RWPE2 (cell line): ENCODE results near the gene ACSL1.
A peak's percentile ranks its signal among the peaks of the same experiment; 100 is the strongest.

Experiments
- ATAC-seq: fragments of 200-7000 bp; cut with Tn5 transposase; 3 replicates; pipeline ENCODE4 v1.9.1; 2021; ENCODE audit warnings: low read depth
- DNase-seq: peaks from one replicate; pipeline ENCODE4 v3.0.0-alpha.2; 2020; ENCODE audit warnings: low spot score
- H3K27ac ChIP-seq: fragments of 450-650 bp; 2 replicates; pipeline ENCODE4 v1.5.1; 2017; ENCODE audit warnings: mild to moderate bottlenecking; ENCODE audit not compliant: poor library complexity, severe bottlenecking
- H3K27me3 ChIP-seq: fragments of 250-450 bp; sonication (Bioruptor Pico); 2 replicates; pipeline ENCODE4 v1.5.1; 2021; ENCODE audit warnings: mild to moderate bottlenecking, moderate library complexity; ENCODE audit not compliant: insufficient read depth, poor library complexity, severe bottlenecking
- H3K36me3 ChIP-seq: fragments of 250-450 bp; sonication (Bioruptor Pico); 2 replicates; pipeline ENCODE4 v1.5.1; 2020; ENCODE audit warnings: low read depth, mild to moderate bottlenecking, moderate library complexity
- H3K4me1 ChIP-seq: fragments of 250-450 bp; sonication (Bioruptor Pico); 2 replicates; pipeline ENCODE4 v1.5.1; 2021; ENCODE audit warnings: mild to moderate bottlenecking, moderate library complexity; ENCODE audit not compliant: insufficient read depth, poor library complexity, severe bottlenecking
- H3K4me3 ChIP-seq: fragments of 250-450 bp; sonication (Bioruptor Pico); 2 replicates; pipeline ENCODE4 v1.5.1; 2021; ENCODE audit warnings: mild to moderate bottlenecking, moderate library complexity; ENCODE audit not compliant: severe bottlenecking
- H3K9me3 ChIP-seq: fragments of 250-450 bp; sonication (Bioruptor Pico); 2 replicates; pipeline ENCODE4 v1.5.1; 2021; ENCODE audit warnings: mild to moderate bottlenecking, moderate library complexity; ENCODE audit not compliant: severe bottlenecking
- TF ChIP-seq, protein P1 (sequence below): fragments of 450-650 bp; IDR thresholded peaks from one replicate; pipeline ENCODE4 v1.5.1; 2017; ENCODE audit warnings: mild to moderate bottlenecking, moderate library complexity; ENCODE audit not compliant: poor library complexity, severe bottlenecking

The ACSL1 gene

DNA sequence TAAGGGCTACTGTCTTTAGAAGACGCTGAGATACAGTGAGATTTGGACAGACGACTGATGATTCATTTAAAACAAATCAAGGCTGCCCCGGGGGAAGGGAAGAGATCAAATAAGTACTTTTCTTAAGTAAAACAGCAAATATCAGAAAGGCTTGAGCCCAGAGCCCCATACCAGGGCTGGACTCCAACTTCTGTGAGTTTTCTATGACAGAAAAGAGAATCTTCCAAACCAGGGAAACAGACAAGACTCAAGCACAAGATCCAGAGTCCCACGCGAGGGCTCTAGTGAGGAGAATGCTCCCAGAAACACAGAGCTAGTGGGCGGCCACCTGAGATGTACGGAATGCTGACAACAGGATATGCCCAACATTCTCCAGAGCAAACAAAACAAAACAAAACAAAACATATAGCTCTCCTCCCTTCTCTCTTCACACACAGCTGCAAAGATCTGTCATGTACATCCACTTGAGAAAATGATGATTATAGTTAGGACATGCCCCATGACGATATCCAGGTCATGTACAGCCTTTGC is 13.1 kb downstream of the ACSL1 start:
- H3K4me3 ChIP-seq: no peak overlapping the region
- TF ChIP-seq, protein P1, sequence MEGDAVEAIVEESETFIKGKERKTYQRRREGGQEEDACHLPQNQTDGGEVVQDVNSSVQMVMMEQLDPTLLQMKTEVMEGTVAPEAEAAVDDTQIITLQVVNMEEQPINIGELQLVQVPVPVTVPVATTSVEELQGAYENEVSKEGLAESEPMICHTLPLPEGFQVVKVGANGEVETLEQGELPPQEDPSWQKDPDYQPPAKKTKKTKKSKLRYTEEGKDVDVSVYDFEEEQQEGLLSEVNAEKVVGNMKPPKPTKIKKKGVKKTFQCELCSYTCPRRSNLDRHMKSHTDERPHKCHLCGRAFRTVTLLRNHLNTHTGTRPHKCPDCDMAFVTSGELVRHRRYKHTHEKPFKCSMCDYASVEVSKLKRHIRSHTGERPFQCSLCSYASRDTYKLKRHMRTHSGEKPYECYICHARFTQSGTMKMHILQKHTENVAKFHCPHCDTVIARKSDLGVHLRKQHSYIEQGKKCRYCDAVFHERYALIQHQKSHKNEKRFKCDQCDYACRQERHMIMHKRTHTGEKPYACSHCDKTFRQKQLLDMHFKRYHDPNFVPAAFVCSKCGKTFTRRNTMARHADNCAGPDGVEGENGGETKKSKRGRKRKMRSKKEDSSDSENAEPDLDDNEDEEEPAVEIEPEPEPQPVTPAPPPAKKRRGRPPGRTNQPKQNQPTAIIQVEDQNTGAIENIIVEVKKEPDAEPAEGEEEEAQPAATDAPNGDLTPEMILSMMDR: no peak
- peak; percentile 5; the same call in 1 of the 3 replicates for ATAC-seq
- peaks cover 41% of the 10 kb centered on the region for H3K4me1 ChIP-seq
- H3K27me3 ChIP-seq: no peaks in the 10 kb centered on the region
- no peaks in the 10 kb centered on the region for H3K36me3 ChIP-seq
- H3K27ac ChIP-seq: peak overlapping the region; percentile 80
- H3K9me3 ChIP-seq: no peaks in the 10 kb centered on the region
- DNase-seq: no peak

DNA sequence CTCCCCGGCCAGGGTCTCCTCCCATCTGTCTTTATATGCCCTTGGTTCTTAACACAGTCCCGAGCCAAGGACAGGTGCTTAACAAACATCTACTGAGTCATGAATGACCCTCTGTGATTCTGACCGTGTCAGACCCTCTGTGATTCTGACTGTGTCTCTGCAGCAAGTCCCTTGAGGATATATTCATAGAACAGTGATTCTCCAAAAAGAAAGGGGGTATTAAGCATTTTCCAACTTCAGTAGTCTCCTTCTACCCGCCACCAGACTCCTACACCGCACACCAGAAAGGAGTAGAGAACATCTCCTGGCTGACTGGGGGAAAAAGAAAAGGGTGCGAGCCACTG is 13.6 kb downstream of the ACSL1 start:
- H3K9me3 ChIP-seq: no peaks in the 10 kb centered on the region
- H3K4me3 ChIP-seq: no peak overlapping the region
- DNase-seq: no peak
- TF ChIP-seq, protein P1: no peak
- H3K36me3 ChIP-seq: no peaks in the 10 kb centered on the region
- H3K27me3 ChIP-seq: no peaks in the 10 kb centered on the region
- H3K4me1 ChIP-seq: peaks cover 43% of the 10 kb centered on the region
- ATAC-seq: no peak
- H3K27ac ChIP-seq: peak overlapping the region; percentile 80

DNA sequence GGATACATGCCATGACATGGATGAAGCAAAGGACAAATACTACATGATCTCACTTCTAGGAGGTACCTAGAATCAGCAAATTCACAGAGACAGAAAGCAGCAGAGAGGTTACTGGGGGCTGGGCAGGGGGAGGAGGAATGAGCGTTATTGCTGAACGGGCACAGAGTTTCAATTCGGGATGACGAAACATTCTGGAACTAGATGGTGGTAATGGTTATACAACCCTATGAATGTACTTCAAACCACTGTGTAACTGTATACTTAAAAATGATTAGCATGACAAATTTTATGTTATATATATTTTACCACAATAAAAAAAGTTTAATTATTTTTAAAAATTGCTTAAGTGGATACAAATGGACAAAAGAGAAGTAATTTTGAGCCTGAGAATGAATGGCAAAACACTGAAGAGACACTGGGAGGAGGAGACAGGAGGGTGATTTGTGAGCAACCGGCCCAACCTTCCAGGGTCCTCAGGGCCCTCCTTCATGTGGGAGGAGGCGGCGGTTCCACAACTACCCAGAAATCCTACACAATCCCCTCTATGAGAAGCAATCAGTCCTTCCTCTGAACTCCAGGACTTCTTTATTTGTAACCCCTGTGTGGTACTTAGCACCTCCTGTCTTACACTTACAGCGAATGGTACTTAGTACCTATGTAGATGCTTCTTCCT is 14.1 kb downstream of the ACSL1 start:
- DNase-seq: no peak
- ATAC-seq: no peak
- Histone ChIP-seq H3K27ac (no peak overlapping the region), H3K36me3 (no peaks in the 10 kb centered on the region), H3K9me3 (no peaks in the 10 kb centered on the region), H3K27me3 (no peaks in the 10 kb centered on the region), H3K4me3 (no peak overlapping the region), H3K4me1 (peaks cover 48% of the 10 kb centered on the region)
- TF ChIP-seq, protein P1: no peak

DNA sequence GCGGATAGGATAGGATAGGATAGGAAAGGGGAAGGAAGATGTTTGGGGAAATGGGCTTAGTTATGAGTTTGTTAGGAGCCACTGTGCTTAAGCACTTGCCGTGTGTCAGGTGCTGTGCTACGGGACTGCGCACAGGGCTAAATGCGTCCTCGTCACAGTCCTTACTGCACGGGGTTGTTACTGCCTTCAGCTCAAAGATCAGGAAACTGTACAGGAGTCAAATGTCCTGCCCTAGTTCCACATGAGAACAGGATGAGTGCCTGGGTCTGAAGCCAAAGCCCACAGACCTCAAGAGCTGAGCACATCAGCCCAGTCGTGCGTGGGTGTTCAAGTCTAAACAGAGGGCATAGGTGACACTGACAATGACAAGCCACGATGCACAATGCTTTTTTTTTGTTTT is 15.0 kb downstream of the ACSL1 start:
- Histone ChIP-seq H3K27ac (no peak overlapping the region), H3K4me3 (no peak overlapping the region), H3K4me1 (peaks cover 57% of the 10 kb centered on the region), H3K36me3 (no peaks in the 10 kb centered on the region), H3K9me3 (no peaks in the 10 kb centered on the region), H3K27me3 (no peaks in the 10 kb centered on the region)
- DNase-seq (no peak), ATAC-seq (no peak)
- TF ChIP-seq, protein P1: no peak

- no peaks in the 10 kb centered on the region for H3K9me3 ChIP-seq
- TF ChIP-seq, protein P1: no peak
- H3K36me3 ChIP-seq: no peaks in the 10 kb centered on the region
- H3K27ac ChIP-seq: no peak overlapping the region
- H3K4me1 ChIP-seq: peaks cover 57% of the 10 kb centered on the region
- no peak for DNase-seq
- H3K27me3 ChIP-seq: no peaks in the 10 kb centered on the region
- ATAC-seq: no peak
- H3K4me3 ChIP-seq: no peak overlapping the region
Observed at GRCh38 chr4:184808713-184809050, 17.1 kb downstream of the ACSL1 start.
